K562 (cell line): ENCODE data around the gene KCNJ10. TPM values are rescaled to one million over a fixed set of nuclear protein-coding genes. Genes with fewer than 3 reads are reported as not detected.

Source experiments
- ATAC-seq: fragments of 200-7000 bp; cut with Tn5 transposase; 3 replicates; pipeline ENCODE4 v1.9.1; 2020; ENCODE audit warnings: moderate library complexity
- BruUV-seq: library from RNA; stranded (reverse); fragments of 400-500 nt; replicated peaks from 2 replicates; lab custom pipeline; 2021; lab: Mats Ljungman, UMichigan
- CTCF ChIA-PET: fragments of 300-600 bp; formaldehyde crosslinking; extraction: SDS; loops from one replicate; lab custom pipeline; 2021; ENCODE audit warnings: low intra/inter-chr PET ratio; lab: Yijun Ruan, JAX
- POLR2A ChIA-PET: fragments of 300-600, 350-650 bp; sonication (Branson Sonifier 250); formaldehyde crosslinking; extraction: SDS; loops from one replicate; lab custom pipeline; 2021; ENCODE audit warnings: antibody characterized with exemption, inconsistent platforms; lab: Yijun Ruan, JAX
- DNase-seq, 4 experiments: peaks; one replicate each; pipeline versions ENCODE4 v3.0.0 to v3.0.0-alpha.2; 2011 to 2018; ENCODE audit warnings: low spot score in 3 of 4, mixed read lengths in 3 of 4; ENCODE audit errors: extremely low read depth in 1 of 4
- FAIRE-seq: peaks from 2 replicates; lab custom pipeline; 2011; peaks lifted over from hg19 to GRCh38; lab: Jason Lieb, UNC
- H2AFZ ChIP-seq: 2 replicates; pipeline ENCODE4 v1.6.0; 2011; ENCODE audit warnings: low read depth, low read length, control low read depth, inconsistent platforms
- H3K27ac ChIP-seq: fragments of 200-600 bp; 3 replicates; pipeline ENCODE4 v1.8.0; 2011; ENCODE audit warnings: low read depth, mild to moderate bottlenecking, control low read depth, inconsistent platforms, low read length, moderate library complexity, mixed read lengths; ENCODE audit errors: extremely low read depth
- H3K27me3 ChIP-seq, 2 experiments: fragments of 300-600 bp in 1 of 2; 2 replicates in 1 of 2; 3 replicates in 1 of 2; pipeline versions ENCODE4 v1.6.0 to v1.8.0; 2011; ENCODE audit warnings: inconsistent platforms in 2 of 2, low read length in 2 of 2, mild to moderate bottlenecking in 1 of 2, mixed read lengths in 1 of 2, moderate library complexity in 1 of 2; ENCODE audit not compliant: control insufficient read depth in 2 of 2, insufficient read depth in 2 of 2
- H3K36me3 ChIP-seq: fragments of 300-600 bp; 3 replicates; pipeline ENCODE4 v1.8.0; 2011; ENCODE audit warnings: mild to moderate bottlenecking, low read length, inconsistent platforms; ENCODE audit not compliant: control insufficient read depth, insufficient read depth
- H3K4me1 ChIP-seq, 2 experiments: fragments of 200-600 bp in 1 of 2; replicated peaks in 1 of 2; 2 replicates in 1 of 2; 3 replicates in 1 of 2; pipeline versions ENCODE4 v1.5.1 to v1.8.0; 2011; ENCODE audit warnings: inconsistent platforms in 2 of 2, low read length in 2 of 2, mild to moderate bottlenecking in 1 of 2, mixed read lengths in 1 of 2, moderate library complexity in 1 of 2; ENCODE audit not compliant: control insufficient read depth in 2 of 2, insufficient read depth in 2 of 2
- H3K4me2 ChIP-seq: 2 replicates; pipeline ENCODE4 v1.6.1; 2011; ENCODE audit warnings: low read length, control low read depth, inconsistent platforms, mixed read lengths; ENCODE audit not compliant: insufficient read depth
- H3K4me3 ChIP-seq: fragments of 200-600 bp; sonication (generic), shearing (Covaris generic); 2 replicates; pipeline ENCODE4 v1.5.1; 2016; ENCODE audit warnings: control low read depth, inconsistent platforms
- H3K79me2 ChIP-seq: fragments of 200-600 bp; 3 replicates; pipeline ENCODE4 v1.8.0; 2011; ENCODE audit warnings: low read length, inconsistent platforms; ENCODE audit not compliant: control insufficient read depth, insufficient read depth
- H3K9ac ChIP-seq, 2 experiments: 2 replicates each; pipeline versions ENCODE4 v1.6.0 to v1.6.1; 2011; ENCODE audit warnings: low read depth in 2 of 2, low read length in 2 of 2, control low read depth in 1 of 2, inconsistent platforms in 1 of 2, mild to moderate bottlenecking in 1 of 2, mixed read lengths in 1 of 2; ENCODE audit not compliant: insufficient read depth in 1 of 2
- H3K9me1 ChIP-seq: one replicate; pipeline ENCODE4 v1.6.0; 2011; ENCODE audit warnings: inconsistent platforms, mild to moderate bottlenecking, low read length, moderate library complexity; ENCODE audit not compliant: control insufficient read depth, insufficient read depth
- H3K9me3 ChIP-seq: replicated peaks from 2 replicates; pipeline ENCODE4 v1.5.1; 2011; ENCODE audit warnings: low read depth, low read length, inconsistent platforms; ENCODE audit not compliant: control insufficient read depth, insufficient read depth
- H4K20me1 ChIP-seq: replicated peaks from 2 replicates; pipeline ENCODE4 v1.6.1; 2011; ENCODE audit warnings: low read length, inconsistent platforms, mixed read lengths; ENCODE audit not compliant: control insufficient read depth, insufficient read depth
- CBFB ChIP-seq: sonication (generic); formaldehyde crosslinking; IDR thresholded peaks from 2 replicates; pipeline ENCODE4 v1.4.0; 2020; ENCODE audit warnings: mild to moderate bottlenecking, missing genetic modification reagents
- DNMT1 ChIP-seq: fragments of 450-650 bp; IDR thresholded peaks from 2 replicates; pipeline ENCODE4 v1.6.1; 2016; ENCODE audit warnings: antibody characterized with exemption, mild to moderate bottlenecking
- EP400 ChIP-seq: fragments of 450-650 bp; IDR thresholded peaks from 2 replicates; pipeline ENCODE4 v1.6.1; 2017; ENCODE audit warnings: antibody characterized with exemption, mild to moderate bottlenecking, moderate library complexity
- HSF4 ChIP-seq: fragments of 250-450 bp; sonication (Bioruptor Pico); IDR thresholded peaks from 2 replicates; pipeline ENCODE4 v2.1.2; 2022; ENCODE audit warnings: mild to moderate bottlenecking, moderate library complexity, borderline replicate concordance
- JUN ChIP-seq, 2 experiments: sonication (generic) in 1 of 2; formaldehyde crosslinking in 1 of 2; IDR thresholded peaks; 2 replicates each; pipeline versions ENCODE4 v1.6.1 to v1.8.0; 2012 to 2022; ENCODE audit warnings: borderline replicate concordance in 2 of 2, mild to moderate bottlenecking in 2 of 2, improper control_type of control experiment in 1 of 2, low read depth in 1 of 2, low read length in 1 of 2, missing genetic modification reagents in 1 of 2
- KDM5B ChIP-seq: fragments of 200-600 bp; sonication (generic); IDR thresholded peaks from 2 replicates; pipeline ENCODE4 v1.6.1; 2012; ENCODE audit warnings: low read depth, mild to moderate bottlenecking, moderate library complexity, low read length, control low read depth, inconsistent platforms; ENCODE audit not compliant: insufficient replicate concordance
- MTA1 ChIP-seq: fragments of 450-650 bp; IDR thresholded peaks from 2 replicates; pipeline ENCODE4 v1.6.1; 2017; ENCODE audit warnings: borderline replicate concordance
- NFATC3 ChIP-seq: fragments of 450-650 bp; IDR thresholded peaks from 2 replicates; pipeline ENCODE4 v1.6.1; 2017; ENCODE audit warnings: mild to moderate bottlenecking
- NR3C1 ChIP-seq: sonication (generic); formaldehyde crosslinking; IDR thresholded peaks from 2 replicates; pipeline ENCODE4 v1.8.1; 2022; ENCODE audit warnings: missing genetic modification reagents
- PHF20 ChIP-seq: fragments of 450-650 bp; IDR thresholded peaks from 2 replicates; pipeline ENCODE4 v1.6.1; 2018; ENCODE audit not compliant: partially characterized antibody
- PHF21A ChIP-seq: fragments of 450-650 bp; IDR thresholded peaks from 2 replicates; pipeline ENCODE4 v1.6.1; 2017; ENCODE audit warnings: low read depth, borderline replicate concordance
- POLR2H ChIP-seq: IDR thresholded peaks from 2 replicates; pipeline ENCODE4 v1.6.1; 2016; ENCODE audit warnings: missing genetic modification characterization, low read depth, mild to moderate bottlenecking, control low read depth, missing compliant biosample characterization, moderate library complexity
- POU5F1 ChIP-seq: fragments of 150-350 bp; IDR thresholded peaks from 2 replicates; pipeline ENCODE4 v1.6.1; 2014; ENCODE audit warnings: borderline replicate concordance, low read length, low read depth, mild to moderate bottlenecking; ENCODE audit not compliant: partially characterized antibody
- ZNF584 ChIP-seq: fragments of 200-800 bp; sonication (Bioruptor generic); IDR thresholded peaks from 2 replicates; pipeline ENCODE4 v1.6.1; 2016; ENCODE audit warnings: low read depth, mild to moderate bottlenecking, missing genetic modification characterization, missing compliant biosample characterization
- ZNF766 ChIP-seq: fragments of 200-800 bp; sonication (Bioruptor generic); conservative IDR thresholded peaks from 2 replicates; pipeline ENCODE4 v1.6.1; 2016; ENCODE audit warnings: missing genetic modification characterization, missing compliant biosample characterization
- WGBS: fragments of 100-300 bp; shearing (Covaris generic); methylation state at CpG from one replicate; pipeline ENCODE4 v1.1.6; 2016; ENCODE audit warnings: low coverage, mixed read lengths; ENCODE audit not compliant: insufficient coverage; ENCODE audit errors: missing lambda C conversion rate; 5-methylcytosine and 5-hydroxymethylcytosine counted together
- in situ Hi-C: fragments of 300-500 bp; cut with MboI; formaldehyde crosslinking; loops from 4 replicates; pipeline ENCODE4 v1.15.0; 2018; ENCODE audit warnings: inconsistent platforms, mixed read lengths
- intact Hi-C: fragments of 100-400 bp; cut with micrococcal nuclease; formaldehyde crosslinking; loops from 2 replicates; pipeline ENCODE4 v1.14.2; 2022
- polyA plus RNA-seq, 8 experiments: library from polyadenylated mRNA; depleted of rRNA in 4 of 8; stranded (reverse) in 5 of 8; unstranded in 3 of 8; fragments of >200 nt; fragmentation: Nextera tagmentation in 2 of 8; fragmentation: Illumina TruSeq in 1 of 8; extraction: Ambion mirVana in 2 of 8; extraction: Trizol in 1 of 8; gene quantifications; 2 replicates each; pipeline versions ENCODE4 v1.2.1 to v1.2.3, GENCODE V29; 2011 to 2014; ENCODE audit warnings: inconsistent platforms in 1 of 8, missing spikeins in 1 of 8
- total RNA-seq, 7 experiments: library from RNA; depleted of rRNA in 6 of 7; stranded (reverse); fragments of >200 nt in 6 of 7; fragmentation: Illumina TruSeq in 2 of 7; extraction: Trizol in 2 of 7; gene quantifications; 2 replicates each; pipeline versions ENCODE4 v1.2.1 to v1.2.3, GENCODE V29; 2011 to 2021; ENCODE audit warnings: low replicate concordance in 1 of 7
- TF ChIP-seq, protein P1 (sequence below): IDR thresholded peaks from 3 replicates; pipeline ENCODE4 v1.6.1; 2011; ENCODE audit warnings: borderline replicate concordance, mild to moderate bottlenecking, moderate library complexity; ENCODE audit not compliant: insufficient read length; ENCODE audit errors: extremely low read depth
- TF ChIP-seq, protein P2 (sequence below): fragments of 450-650 bp; IDR thresholded peaks from 2 replicates; pipeline ENCODE4 v1.6.1; 2018; ENCODE audit warnings: mild to moderate bottlenecking, low read depth; ENCODE audit not compliant: partially characterized antibody

KCNJ10 gene
- total and polyA plus RNA-seq, 9 of the 15 experiments (the other 6 are each of a cell fraction or from before 2014, with no cell fraction given) = 0.06 to 0.11 TPM; not detected in 7

DNA sequence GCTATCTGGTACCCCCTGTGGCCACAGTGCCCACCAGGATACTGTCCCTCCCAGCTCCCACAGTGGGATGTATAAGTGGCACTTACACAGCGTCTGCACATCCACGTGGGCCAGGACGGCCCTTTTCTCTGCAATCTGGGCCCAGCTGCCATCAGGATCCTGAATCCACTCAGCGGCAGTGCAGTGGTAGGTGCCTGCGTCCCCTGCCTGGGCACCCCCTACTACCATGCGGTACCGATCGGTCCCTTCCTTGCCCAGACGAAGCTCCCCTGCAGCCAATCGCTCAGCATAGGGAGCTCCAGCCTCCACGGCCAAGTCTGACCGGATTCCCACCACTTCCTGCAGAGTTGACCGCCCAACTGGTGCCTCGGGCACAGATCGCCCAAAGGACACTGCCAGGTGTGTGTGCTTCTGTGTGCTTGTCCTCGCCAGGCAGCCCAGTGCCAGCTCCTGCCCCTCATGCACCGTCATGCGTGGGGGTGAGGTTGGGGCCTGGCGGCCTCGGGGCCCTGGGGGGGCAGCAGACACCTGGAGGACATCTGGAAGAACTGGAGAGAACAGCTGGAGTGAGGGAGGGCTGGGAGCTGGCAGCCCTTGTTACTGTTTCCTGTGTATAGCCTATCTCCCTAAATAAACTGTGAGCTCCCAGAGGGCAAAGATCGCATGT lies 23.8 kb upstream of the KCNJ10 start:
- peak overlapping the region in 1 of 2 experiments; percentile 19; a peak in 1 of 4 replicates for H3K9ac ChIP-seq
- H2AFZ ChIP-seq = no peak overlapping the region
- intact Hi-C loops = no loop called here
- FAIRE-seq (no peak), DNase-seq (no peak), ATAC-seq (no peak)
- H3K79me2 ChIP-seq = no peaks in the 10 kb centered on the region
- no TSS peak for BruUV-seq
- peaks cover 4% of the 10 kb centered on the region; the same call in 1 of the 2 replicates for H4K20me1 ChIP-seq
- in situ Hi-C loops = no loop called here
- no peak overlapping the region for H3K27ac ChIP-seq
- ChIA-PET CTCF (no interaction called here), POLR2A (interaction anchor here (1.0 kb wide), 1 partner anchor 15 kb away, joined by 3 read pairs; no protein-coding TSS in a partner anchor)
- no peaks in the 10 kb centered on the region for H3K9me1 ChIP-seq
- H3K27me3 ChIP-seq = no peaks in the 10 kb centered on the region
- H3K4me1 ChIP-seq = peaks cover 0 to 33% of the 10 kb centered on the region in 2 experiments; a peak in 3 of 5 replicates
- H3K4me3 ChIP-seq = no peak overlapping the region
- 60% methylated on average over 19 of the region's 21 CpGs for WGBS
- H3K4me2 ChIP-seq = no peak overlapping the region
- no peaks in the 10 kb centered on the region for H3K36me3 ChIP-seq
- no peaks in the 10 kb centered on the region for H3K9me3 ChIP-seq
- TF ChIP-seq, protein P1, sequence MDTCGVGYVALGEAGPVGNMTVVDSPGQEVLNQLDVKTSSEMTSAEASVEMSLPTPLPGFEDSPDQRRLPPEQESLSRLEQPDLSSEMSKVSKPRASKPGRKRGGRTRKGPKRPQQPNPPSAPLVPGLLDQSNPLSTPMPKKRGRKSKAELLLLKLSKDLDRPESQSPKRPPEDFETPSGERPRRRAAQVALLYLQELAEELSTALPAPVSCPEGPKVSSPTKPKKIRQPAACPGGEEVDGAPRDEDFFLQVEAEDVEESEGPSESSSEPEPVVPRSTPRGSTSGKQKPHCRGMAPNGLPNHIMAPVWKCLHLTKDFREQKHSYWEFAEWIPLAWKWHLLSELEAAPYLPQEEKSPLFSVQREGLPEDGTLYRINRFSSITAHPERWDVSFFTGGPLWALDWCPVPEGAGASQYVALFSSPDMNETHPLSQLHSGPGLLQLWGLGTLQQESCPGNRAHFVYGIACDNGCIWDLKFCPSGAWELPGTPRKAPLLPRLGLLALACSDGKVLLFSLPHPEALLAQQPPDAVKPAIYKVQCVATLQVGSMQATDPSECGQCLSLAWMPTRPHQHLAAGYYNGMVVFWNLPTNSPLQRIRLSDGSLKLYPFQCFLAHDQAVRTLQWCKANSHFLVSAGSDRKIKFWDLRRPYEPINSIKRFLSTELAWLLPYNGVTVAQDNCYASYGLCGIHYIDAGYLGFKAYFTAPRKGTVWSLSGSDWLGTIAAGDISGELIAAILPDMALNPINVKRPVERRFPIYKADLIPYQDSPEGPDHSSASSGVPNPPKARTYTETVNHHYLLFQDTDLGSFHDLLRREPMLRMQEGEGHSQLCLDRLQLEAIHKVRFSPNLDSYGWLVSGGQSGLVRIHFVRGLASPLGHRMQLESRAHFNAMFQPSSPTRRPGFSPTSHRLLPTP = no peak
- TF ChIP-seq HSF4 (CRISPR knock-in tag) (no peak), PHF21A (no peak), CBFB (CRISPR knock-in tag) (no peak), DNMT1 (no peak), POLR2H (tag) (no peak), EP400 (no peak), PHF20 (no peak), KDM5B (no peak), POU5F1 (no peak), JUN (IDR thresholded peaks at IDR 0.05; ENCODE audit: borderline replicate concordance, low read depth, low read length) (no peak), JUN (CRISPR knock-in tag; IDR thresholded peaks at IDR 0.05; ENCODE audit: borderline replicate concordance) (no peak), NFATC3 (no peak), ZNF766 (CRISPR knock-in tag) (no peak), MTA1 (no peak), NR3C1 (CRISPR knock-in tag) (no peak), ZNF584 (CRISPR knock-in tag) (no peak)
- TF ChIP-seq, protein P2, sequence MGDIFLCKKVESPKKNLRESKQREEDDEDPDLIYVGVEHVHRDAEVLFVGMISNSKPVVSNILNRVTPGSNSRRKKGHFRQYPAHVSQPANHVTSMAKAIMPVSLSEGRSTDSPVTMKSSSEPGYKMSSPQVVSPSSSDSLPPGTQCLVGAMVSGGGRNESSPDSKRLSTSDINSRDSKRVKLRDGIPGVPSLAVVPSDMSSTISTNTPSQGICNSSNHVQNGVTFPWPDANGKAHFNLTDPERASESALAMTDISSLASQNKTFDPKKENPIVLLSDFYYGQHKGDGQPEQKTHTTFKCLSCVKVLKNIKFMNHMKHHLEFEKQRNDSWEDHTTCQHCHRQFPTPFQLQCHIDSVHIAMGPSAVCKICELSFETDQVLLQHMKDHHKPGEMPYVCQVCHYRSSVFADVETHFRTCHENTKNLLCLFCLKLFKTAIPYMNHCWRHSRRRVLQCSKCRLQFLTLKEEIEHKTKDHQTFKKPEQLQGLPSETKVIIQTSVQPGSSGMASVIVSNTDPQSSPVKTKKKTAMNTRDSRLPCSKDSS = no peak
